Spleen (tissue), 7 donors: Measurements from ENCODE around the gene ZNF609.

Experiments
- CTCF ChIP-seq, 11 experiments: fragments of 200-600 bp in 7 of 11; fragments of 450-650 bp in 4 of 11; sonication (generic) in 4 of 11; IDR thresholded peaks in 8 of 11; conservative IDR thresholded peaks in 3 of 11; 1 replicate in 7 of 11; 2 replicates in 4 of 11; pipeline versions ENCODE4 v1.4.0 to v1.8.0; 2016 to 2021; ENCODE audit warnings: antibody characterized with exemption in 11 of 11, inconsistent platforms in 4 of 11, mild to moderate bottlenecking in 1 of 11
- POLR2A ChIP-seq, 3 donors: fragments of 450-650 bp; IDR thresholded peaks; one replicate each; pipeline ENCODE4 v1.5.1; 2017; ENCODE audit warnings: antibody characterized with exemption in 3 of 3, mild to moderate bottlenecking in 1 of 3
- POLR2AphosphoS5 ChIP-seq, 3 donors: sonication (generic); formaldehyde crosslinking; IDR thresholded peaks; one replicate each; pipeline ENCODE4 v1.5.1; 2017; ENCODE audit warnings: antibody characterized with exemption in 3 of 3
- donor health status: DM: no; HTN: no; CAD: no; lungs with moderate emphysema.
- donor health status: DM: no; HTN: no; CAD: no.
- donor health status: DM: no; HTN: no; CAD: no.

GRCh38 chr15:64443016-64443415 is 17.4 kb upstream of the ZNF609 start:
- TF ChIP-seq CTCF (IDR thresholded peaks at IDR 0.05 in 8 of 11, conservative IDR thresholded peaks at IDR 0.05 in 3 of 11) (no peak), POLR2AphosphoS5 (IDR thresholded peaks at IDR 0.05) (no peak), POLR2A (IDR thresholded peaks at IDR 0.05) (no peak)
